Activated gamma-delta T cell treated with anti-CD3 and anti-CD28 coated beads, Interleukin-2, amount 50 U/mL, for 16 hours (primary cell): ENCODE results near the gene NT5DC2.
"Not testable (repeated sequence)": the region's sequence is repeated elsewhere in the genome, so short reads cannot be mapped to it uniquely, and the experiment has no call there.

Experiments used
- DNase-seq: peaks from one replicate; pipeline ENCODE4 v3.0.0-alpha.2; 2020; ENCODE audit warnings: low read depth

NT5DC2 gene

GRCh38 chr3:52537165-52537620 is 3.5 kb upstream of the NT5DC2 start:
- DNase-seq: no peak

- peak; percentile 93 for DNase-seq
Measured at GRCh38 chr3:52536369-52537164, 2.9 kb upstream of the NT5DC2 start, which contains the start of gene UQCC5. TSS of gene UQCC5 (plus strand) at chr3:52536605. CDS start at chr3:52536756, 151 bp downstream.

- DNase-seq: no peak
Measured at GRCh38 chr3:52536112-52536368, 2.4 kb upstream of the NT5DC2 start.

GRCh38 chr3:52535411-52536111 is 1.9 kb upstream of the NT5DC2 start:
- DNase-seq: no peak

- no peak for DNase-seq
Measured at GRCh38 chr3:52534281-52535183, 875 bp upstream of the NT5DC2 start.

GRCh38 chr3:52532838-52533622 is 627 bp downstream of the NT5DC2 start:
- no peak for DNase-seq

GRCh38 chr3:52532517-52532837 is 1.2 kb downstream of the NT5DC2 start:
- DNase-seq: peak; percentile 39

GRCh38 chr3:52531860-52532516 is 1.7 kb downstream of the NT5DC2 start:
- no peak for DNase-seq

- DNase-seq: no peak
Measured at GRCh38 chr3:52530918-52531826, 2.5 kb downstream of the NT5DC2 start.

- DNase-seq: no peak
Measured at GRCh38 chr3:52529376-52530333, 4.0 kb downstream of the NT5DC2 start.

GRCh38 chr3:52528586-52529375 is 4.9 kb downstream of the NT5DC2 start:
- no peak for DNase-seq

GRCh38 chr3:52527732-52528585 is 5.7 kb downstream of the NT5DC2 start:
- DNase-seq: no peak

- no peak for DNase-seq
Measured at GRCh38 chr3:52527039-52527731, 6.5 kb downstream of the NT5DC2 start.

GRCh38 chr3:52526671-52527038 is 7.0 kb downstream of the NT5DC2 start:
- DNase-seq: not testable (repeated sequence)

- DNase-seq: no peak
Measured at GRCh38 chr3:52525680-52526561, 7.7 kb downstream of the NT5DC2 start.
